Stimulated activated CD8-positive, alpha-beta memory T cell treated with anti-CD3 and anti-CD28 coated beads, Interleukin-15, amount 100 ng/mL, for 24 hours (primary cell): ENCODE data around the gene FBH1.
"Not testable (repeated sequence)": the region's sequence is repeated elsewhere in the genome, so short reads cannot be mapped to it uniquely, and the experiment has no call there.

ENCODE experiments used
- DNase-seq: peaks from one replicate; pipeline ENCODE4 v3.0.0-alpha.2; 2020; ENCODE audit warnings: low read depth

The FBH1 gene

GRCh38 chr10:5942001-5942400, 52.0 kb downstream of the FBH1 start:
- DNase-seq = no peak

GRCh38 chr10:5942474-5942873, 52.4 kb downstream of the FBH1 start:
- DNase-seq = no peak

GRCh38 chr10:5943536-5943935, 53.5 kb downstream of the FBH1 start:
- no peak for DNase-seq

- no peak for DNase-seq
Measured at GRCh38 chr10:5944389-5945189, 54.5 kb downstream of the FBH1 start.

GRCh38 chr10:5945190-5945509, 55.1 kb downstream of the FBH1 start:
- DNase-seq = no peak

- DNase-seq = no peak
Measured at GRCh38 chr10:5945561-5946418, 55.7 kb downstream of the FBH1 start.

GRCh38 chr10:5946419-5946775, 56.4 kb downstream of the FBH1 start:
- DNase-seq = not testable (repeated sequence)

GRCh38 chr10:5946786-5947185, 56.7 kb downstream of the FBH1 start:
- no peak for DNase-seq

GRCh38 chr10:5947471-5948207, 57.6 kb downstream of the FBH1 start:
- DNase-seq = no peak

- DNase-seq = no peak
Measured at GRCh38 chr10:5948208-5948585, 58.2 kb downstream of the FBH1 start.

GRCh38 chr10:5949009-5949759, 59.1 kb downstream of the FBH1 start:
- DNase-seq = no peak

- no peak for DNase-seq
Measured at GRCh38 chr10:5951167-5951711, 61.2 kb downstream of the FBH1 start.

- DNase-seq = no peak
Measured at GRCh38 chr10:5951721-5952407, 61.8 kb downstream of the FBH1 start.

- no peak for DNase-seq
Measured at GRCh38 chr10:5952731-5953385, 62.8 kb downstream of the FBH1 start.

- DNase-seq = no peak
Measured at GRCh38 chr10:5953676-5954075, 63.6 kb downstream of the FBH1 start.

GRCh38 chr10:5956146-5956936, 66.3 kb downstream of the FBH1 start:
- DNase-seq = no peak

GRCh38 chr10:5958077-5958476, 68.0 kb downstream of the FBH1 start:
- DNase-seq = no peak

- DNase-seq = no peak
Measured at GRCh38 chr10:5958675-5959074, 68.6 kb downstream of the FBH1 start.

GRCh38 chr10:5959142-5959541, 69.1 kb downstream of the FBH1 start:
- no peak for DNase-seq

- DNase-seq = no peak
Measured at GRCh38 chr10:5959581-5960069, 69.6 kb downstream of the FBH1 start.
